ENCODE measurements around the gene ZDHHC12.

ZDHHC12 gene

GRCh38 chr9:128715436-128715750, 8.5 kb downstream of the ZDHHC12 start:
- Mint-ChIP-seq H3K36me3 (ENCODE audit: low read depth) (peaks cover 3% of the 10 kb centered on the region), H3K27me3 (ENCODE audit: low read depth) (no peaks in the 10 kb centered on the region), H3K27ac (no peak overlapping the region), H3K9me3 (no peaks in the 10 kb centered on the region), H3K4me1 (no peaks in the 10 kb centered on the region), H3K4me3 (no peak overlapping the region)
- TF ChIP-seq, protein P1, sequence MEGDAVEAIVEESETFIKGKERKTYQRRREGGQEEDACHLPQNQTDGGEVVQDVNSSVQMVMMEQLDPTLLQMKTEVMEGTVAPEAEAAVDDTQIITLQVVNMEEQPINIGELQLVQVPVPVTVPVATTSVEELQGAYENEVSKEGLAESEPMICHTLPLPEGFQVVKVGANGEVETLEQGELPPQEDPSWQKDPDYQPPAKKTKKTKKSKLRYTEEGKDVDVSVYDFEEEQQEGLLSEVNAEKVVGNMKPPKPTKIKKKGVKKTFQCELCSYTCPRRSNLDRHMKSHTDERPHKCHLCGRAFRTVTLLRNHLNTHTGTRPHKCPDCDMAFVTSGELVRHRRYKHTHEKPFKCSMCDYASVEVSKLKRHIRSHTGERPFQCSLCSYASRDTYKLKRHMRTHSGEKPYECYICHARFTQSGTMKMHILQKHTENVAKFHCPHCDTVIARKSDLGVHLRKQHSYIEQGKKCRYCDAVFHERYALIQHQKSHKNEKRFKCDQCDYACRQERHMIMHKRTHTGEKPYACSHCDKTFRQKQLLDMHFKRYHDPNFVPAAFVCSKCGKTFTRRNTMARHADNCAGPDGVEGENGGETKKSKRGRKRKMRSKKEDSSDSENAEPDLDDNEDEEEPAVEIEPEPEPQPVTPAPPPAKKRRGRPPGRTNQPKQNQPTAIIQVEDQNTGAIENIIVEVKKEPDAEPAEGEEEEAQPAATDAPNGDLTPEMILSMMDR (IDR thresholded peaks at IDR 0.05; ENCODE audit: unreplicated experiment in 3 of 3): no peak

- no peak overlapping the region for H3K4me3 Mint-ChIP-seq
Observed at GRCh38 chr9:128714586-128715435, 9.1 kb downstream of the ZDHHC12 start.

GRCh38 chr9:128713941-128714573, 9.9 kb downstream of the ZDHHC12 start:
- no peaks in the 10 kb centered on the region for H3K27me3 Mint-ChIP-seq (ENCODE audit: low read depth)
- H3K4me1 Mint-ChIP-seq: no peaks in the 10 kb centered on the region
- no peak overlapping the region for H3K4me3 Mint-ChIP-seq
- H3K36me3 Mint-ChIP-seq (ENCODE audit: low read depth): peaks cover 7% of the 10 kb centered on the region
- TF ChIP-seq, protein P1 (IDR thresholded peaks at IDR 0.05; ENCODE audit: unreplicated experiment in 3 of 3): no peak
- no peaks in the 10 kb centered on the region for H3K9me3 Mint-ChIP-seq
- no peak overlapping the region for H3K27ac Mint-ChIP-seq

More at GRCh38 chr9:128714586-128715435, 9.1 kb downstream of the ZDHHC12 start:
- Mint-ChIP-seq H3K4me1 (no peaks in the 10 kb centered on the region), H3K9me3 (no peaks in the 10 kb centered on the region), H3K36me3 (ENCODE audit: low read depth) (peaks cover 7% of the 10 kb centered on the region), H3K27ac (no peak overlapping the region), H3K27me3 (ENCODE audit: low read depth) (no peaks in the 10 kb centered on the region)
- TF ChIP-seq, protein P1 (IDR thresholded peaks at IDR 0.05; ENCODE audit: unreplicated experiment in 3 of 3): no peak

GRCh38 chr9:128713411-128713780, 10.5 kb downstream of the ZDHHC12 start:
- H3K9me3 Mint-ChIP-seq: no peaks in the 10 kb centered on the region
- no peaks in the 10 kb centered on the region for H3K27me3 Mint-ChIP-seq (ENCODE audit: low read depth)
- TF ChIP-seq, protein P1 (IDR thresholded peaks at IDR 0.05; ENCODE audit: unreplicated experiment in 3 of 3): no peak
- no peak overlapping the region for H3K4me3 Mint-ChIP-seq
- H3K4me1 Mint-ChIP-seq: no peaks in the 10 kb centered on the region
- H3K27ac Mint-ChIP-seq: no peak overlapping the region
- peaks cover 7% of the 10 kb centered on the region for H3K36me3 Mint-ChIP-seq (ENCODE audit: low read depth)

DNA sequence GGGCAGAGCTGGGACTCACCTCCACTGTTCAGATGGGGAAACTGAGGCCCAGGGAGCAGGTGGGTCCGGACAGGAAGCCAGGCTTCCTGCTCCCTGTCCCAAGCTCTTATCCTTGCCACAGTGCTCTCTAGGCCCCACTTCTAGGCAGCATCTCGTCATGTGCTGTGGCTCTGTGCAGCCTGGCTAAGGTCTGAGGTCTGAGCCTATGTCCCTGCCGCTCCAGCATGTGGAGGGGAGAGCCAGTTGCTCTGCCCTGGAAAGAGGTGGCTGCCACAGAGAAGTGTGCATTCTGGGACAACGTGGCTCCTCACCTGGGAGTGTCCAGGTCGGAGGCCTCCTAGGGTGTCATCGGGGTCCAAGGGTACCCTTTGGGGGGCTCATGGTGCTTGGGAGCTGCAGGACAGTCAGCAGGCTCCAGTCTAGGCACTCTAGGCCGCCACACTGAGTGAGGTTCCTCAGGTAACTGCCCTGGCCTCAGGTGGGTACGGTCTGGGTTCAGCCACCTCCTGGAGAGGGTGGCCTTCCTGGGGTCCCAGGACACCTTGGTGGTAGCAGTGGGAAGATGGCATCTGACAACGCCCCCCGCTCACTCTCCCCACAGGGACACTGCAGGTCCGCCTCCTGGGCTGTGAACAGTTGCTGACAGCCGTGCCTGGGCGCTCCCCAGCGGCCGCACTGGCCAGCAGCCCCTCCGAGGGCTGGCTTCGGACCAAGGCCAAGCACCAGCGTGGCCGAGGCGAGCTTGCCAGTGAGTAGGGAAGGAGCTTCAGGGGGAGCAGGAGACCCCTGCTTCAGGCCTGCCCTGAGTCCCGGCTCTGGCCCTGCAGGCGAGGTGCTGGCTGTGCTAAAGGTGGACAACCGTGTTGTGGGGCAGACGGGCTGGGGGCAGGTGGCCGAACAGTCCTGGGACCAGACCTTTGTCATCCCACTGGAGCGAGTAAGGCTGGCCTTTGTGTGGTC, 11.2 kb downstream of the ZDHHC12 start:
- H3K4me1 Mint-ChIP-seq: no peaks in the 10 kb centered on the region
- H3K36me3 Mint-ChIP-seq (ENCODE audit: low read depth): peaks cover 7% of the 10 kb centered on the region
- H3K9me3 Mint-ChIP-seq: no peaks in the 10 kb centered on the region
- no peaks in the 10 kb centered on the region for H3K27me3 Mint-ChIP-seq (ENCODE audit: low read depth)
- TF ChIP-seq, protein P1 (IDR thresholded peaks at IDR 0.05; ENCODE audit: unreplicated experiment in 3 of 3): no peak
- H3K4me3 Mint-ChIP-seq: no peak overlapping the region
- no peak overlapping the region for H3K27ac Mint-ChIP-seq
